NCI-H2081 treated with DMSO at 0.1 percent for 48 hours (cell line): ENCODE data around the gene CCER1.
A peak's percentile ranks its signal among the peaks of the same experiment; 100 is the strongest.

ENCODE experiments used
- DNase-seq: peaks from one replicate; lab custom pipeline; 2025; lab: John Stamatoyannopoulos, UW

Gene CCER1

GRCh38 chr12:90965204-90965603 is 10.2 kb upstream of the CCER1 start:
- DNase-seq: no peak

- no peak for DNase-seq
Measured at GRCh38 chr12:90964616-90965015, 9.6 kb upstream of the CCER1 start.

- no peak for DNase-seq
Measured at GRCh38 chr12:90963946-90964345, 9.0 kb upstream of the CCER1 start.

GRCh38 chr12:90961154-90961553 is 6.2 kb upstream of the CCER1 start:
- DNase-seq: no peak

- peak; percentile 20 for DNase-seq
Measured at GRCh38 chr12:90959538-90960139, 4.7 kb upstream of the CCER1 start.

GRCh38 chr12:90959032-90959431 is 4.1 kb upstream of the CCER1 start:
- DNase-seq: no peak

GRCh38 chr12:90958347-90958746 is 3.4 kb upstream of the CCER1 start:
- DNase-seq: no peak

- DNase-seq: no peak
Measured at GRCh38 chr12:90954428-90954827, 548 bp downstream of the CCER1 start.

- DNase-seq: no peak
Measured at GRCh38 chr12:90953956-90954421, 987 bp downstream of the CCER1 start.

- no peak for DNase-seq
Measured at GRCh38 chr12:90951432-90952105, 3.4 kb downstream of the CCER1 start.

- no peak for DNase-seq
Measured at GRCh38 chr12:90947869-90948268, 7.1 kb downstream of the CCER1 start.

GRCh38 chr12:90945070-90945649 is 9.8 kb downstream of the CCER1 start:
- peak; percentile 10 for DNase-seq

- DNase-seq: no peak
Measured at GRCh38 chr12:90943255-90943654, 11.7 kb downstream of the CCER1 start.

GRCh38 chr12:90940872-90941499 is 14.0 kb downstream of the CCER1 start:
- peak; percentile 8 for DNase-seq

- no peak for DNase-seq
Measured at GRCh38 chr12:90939382-90939781, 15.6 kb downstream of the CCER1 start.

- DNase-seq: no peak
Measured at GRCh38 chr12:90938451-90938850, 16.5 kb downstream of the CCER1 start.

GRCh38 chr12:90937651-90938050 is 17.3 kb downstream of the CCER1 start:
- no peak for DNase-seq

- no peak for DNase-seq
Measured at GRCh38 chr12:90936230-90937005, 18.6 kb downstream of the CCER1 start.

GRCh38 chr12:90925562-90925961 is 29.4 kb downstream of the CCER1 start:
- DNase-seq: no peak

GRCh38 chr12:90924406-90924805 is 30.6 kb downstream of the CCER1 start:
- no peak for DNase-seq

GRCh38 chr12:90922145-90922627 is 32.8 kb downstream of the CCER1 start:
- no peak for DNase-seq

- DNase-seq: no peak
Measured at GRCh38 chr12:90921536-90921935, 33.4 kb downstream of the CCER1 start.
